GM21619 (cell line): ENCODE data around the gene UGT2B17.
"Not testable (repeated sequence)": the region's sequence is repeated elsewhere in the genome, so short reads cannot be mapped to it uniquely, and the experiment has no call there.

ENCODE experiments used
- ATAC-seq: cut with Tn5 transposase; IDR thresholded peaks from one replicate; pipeline ENCODE4 v1.9.1; 2021; ENCODE audit not compliant: unreplicated experiment

UGT2B17 gene

GRCh38 chr4:68569466-68570121, 6.5 kb downstream of the UGT2B17 start:
- ATAC-seq = no peak

GRCh38 chr4:68569036-68569435, 7.1 kb downstream of the UGT2B17 start:
- ATAC-seq = not testable (repeated sequence)

DNA sequence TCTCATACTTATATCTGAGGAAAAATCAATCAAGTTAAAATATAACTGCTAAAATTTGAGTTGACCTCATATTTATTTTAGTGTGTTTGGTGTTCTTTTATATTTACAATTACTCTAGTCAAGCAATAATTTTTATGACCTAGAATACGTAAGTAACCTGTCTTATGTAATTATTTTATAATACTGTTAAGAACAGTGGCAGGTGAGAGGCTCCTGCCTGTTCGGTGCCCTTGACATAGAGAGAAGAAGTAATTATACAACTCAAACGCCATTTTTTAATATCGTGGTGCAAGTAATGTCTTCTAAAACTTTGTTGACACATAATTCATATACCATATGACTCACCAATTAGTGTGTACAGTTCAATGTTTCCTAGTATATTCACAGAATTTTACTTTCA, 7.6 kb downstream of the UGT2B17 start:
- ATAC-seq = not testable (repeated sequence)

DNA sequence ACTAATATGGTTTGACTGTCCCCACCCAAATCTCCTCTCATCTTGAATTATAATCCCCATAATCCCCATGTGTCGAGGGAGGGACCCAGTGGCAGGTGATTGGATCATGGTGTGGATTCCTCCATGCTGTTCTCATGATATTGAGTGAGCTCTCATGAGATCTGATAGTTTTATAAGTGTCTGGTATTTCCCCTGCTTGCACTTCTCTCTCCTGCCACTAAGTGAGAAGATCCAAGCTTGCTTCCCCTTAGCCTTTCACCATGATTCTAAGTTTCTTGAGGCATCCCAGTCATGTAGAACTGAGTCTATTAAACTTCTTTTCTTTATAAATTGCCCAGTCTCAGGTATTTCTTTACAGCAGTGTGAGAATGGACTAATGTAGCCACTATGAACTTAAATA, 9.8 kb downstream of the UGT2B17 start:
- ATAC-seq = not testable (repeated sequence)

DNA sequence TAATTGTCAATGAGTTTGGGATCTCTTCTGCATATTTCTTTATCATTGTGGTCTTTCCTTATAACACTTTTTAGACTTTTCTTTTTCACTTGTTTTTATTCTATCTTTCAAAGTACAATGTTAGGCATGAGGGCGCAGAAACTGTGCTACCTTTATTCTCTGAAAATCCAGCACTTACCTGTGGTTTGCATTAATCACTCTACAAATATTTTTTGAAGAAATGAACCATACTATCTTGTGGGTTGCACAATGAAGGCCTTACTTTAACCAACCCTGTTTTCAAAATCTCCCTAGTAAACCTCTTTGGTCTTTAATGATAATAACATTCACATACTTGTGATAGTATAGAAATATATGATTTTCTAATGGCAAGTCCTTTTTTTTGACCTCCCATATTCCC, 11.0 kb downstream of the UGT2B17 start:
- ATAC-seq = not testable (repeated sequence)

GRCh38 chr4:68560364-68561070, 15.6 kb downstream of the UGT2B17 start:
- not testable (repeated sequence) for ATAC-seq

- not testable (repeated sequence) for ATAC-seq
These were observed 22.3 kb downstream of the UGT2B17 start for GRCh38 chr4:68553830-68554229.

DNA sequence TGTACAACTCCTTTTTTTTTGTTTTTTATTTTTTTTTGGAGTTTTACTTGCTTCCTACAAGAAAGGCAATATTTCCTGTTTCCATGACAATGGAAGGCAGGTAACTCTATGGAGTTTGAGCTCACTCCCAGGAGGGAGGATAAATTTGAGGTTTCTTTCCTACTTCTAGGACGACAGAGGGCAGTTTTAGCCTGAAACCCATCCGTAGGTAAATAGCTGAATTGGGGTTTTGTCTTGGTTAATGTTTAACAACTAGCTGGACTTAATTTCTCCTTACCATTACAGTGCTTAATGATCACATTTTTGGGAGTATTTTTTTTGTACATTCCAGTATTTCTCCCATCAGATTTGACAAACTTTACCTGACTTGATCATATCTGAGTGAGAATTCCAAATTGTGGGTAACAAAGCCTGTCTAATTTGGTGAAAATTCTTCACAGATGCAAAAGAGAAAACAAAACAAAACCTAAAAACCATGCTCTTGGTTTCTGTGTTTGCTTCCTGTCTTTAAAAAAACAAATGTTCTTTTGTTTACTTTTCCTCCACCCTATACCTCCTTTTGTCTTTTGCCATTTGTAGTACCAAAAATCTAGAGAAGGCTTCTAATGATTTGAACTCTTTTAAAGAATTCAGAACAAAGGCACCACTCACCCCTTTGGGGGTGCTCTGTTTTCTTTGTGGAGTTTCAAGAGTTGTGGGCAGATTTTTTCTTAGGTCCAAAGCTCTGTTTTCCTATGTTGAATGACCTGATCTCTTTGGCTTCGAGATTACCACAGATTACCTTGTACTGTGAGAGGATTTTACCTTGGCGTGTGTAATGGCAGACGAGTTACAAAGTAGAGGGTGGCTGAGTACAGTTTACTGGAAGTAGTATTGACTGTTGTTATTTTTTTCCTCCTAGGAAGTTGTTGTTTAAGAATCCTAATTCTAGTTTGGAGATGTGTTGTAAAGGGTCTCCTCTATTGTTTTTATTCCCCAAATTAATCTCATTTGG, 23.0 kb downstream of the UGT2B17 start:
- ATAC-seq = not testable (repeated sequence)

DNA sequence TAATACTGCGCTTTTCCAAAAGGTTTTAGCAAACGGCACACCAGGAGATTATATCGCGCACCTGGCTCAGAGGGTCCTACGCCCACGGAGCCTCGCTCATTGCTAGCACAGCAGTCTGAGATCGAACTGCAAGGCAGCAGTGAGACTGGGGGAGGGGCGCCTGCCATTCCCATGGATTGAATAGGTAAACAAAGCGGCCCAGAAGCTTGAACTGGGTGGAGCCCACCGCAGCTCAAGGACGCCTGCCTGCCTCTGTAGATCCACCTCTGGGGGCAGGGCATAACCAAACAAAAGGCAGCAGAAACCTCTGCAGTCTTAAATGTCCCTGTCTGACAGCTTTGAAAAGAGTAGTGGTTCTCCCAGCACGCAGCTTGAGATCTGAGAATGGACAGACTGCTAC, 33.4 kb downstream of the UGT2B17 start:
- ATAC-seq = not testable (repeated sequence)

- no peak for ATAC-seq
These were observed 39.7 kb downstream of the UGT2B17 start for GRCh38 chr4:68536375-68536774.

DNA sequence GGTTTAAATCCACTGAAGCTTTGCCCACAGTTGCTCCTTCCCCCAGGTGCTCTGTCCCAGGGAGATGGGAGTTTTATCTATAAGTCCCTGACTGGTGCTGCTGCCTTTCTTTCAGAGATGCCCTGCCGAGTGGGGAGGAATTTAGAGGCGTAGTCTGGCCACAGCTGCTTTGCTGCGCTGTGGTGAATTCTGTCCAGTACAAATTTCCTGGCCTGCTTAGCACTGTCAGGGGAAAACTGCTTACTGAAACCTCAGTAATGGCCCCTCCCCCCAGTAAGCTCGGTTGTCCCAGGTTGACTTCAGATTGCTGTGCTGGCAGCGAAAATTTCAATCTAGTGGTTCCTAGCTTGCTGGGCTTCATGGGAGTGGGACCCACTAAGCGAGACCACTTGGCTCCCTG, 40.1 kb downstream of the UGT2B17 start:
- ATAC-seq = no peak

GRCh38 chr4:68522232-68522631, 53.9 kb downstream of the UGT2B17 start:
- ATAC-seq = not testable (repeated sequence)

DNA sequence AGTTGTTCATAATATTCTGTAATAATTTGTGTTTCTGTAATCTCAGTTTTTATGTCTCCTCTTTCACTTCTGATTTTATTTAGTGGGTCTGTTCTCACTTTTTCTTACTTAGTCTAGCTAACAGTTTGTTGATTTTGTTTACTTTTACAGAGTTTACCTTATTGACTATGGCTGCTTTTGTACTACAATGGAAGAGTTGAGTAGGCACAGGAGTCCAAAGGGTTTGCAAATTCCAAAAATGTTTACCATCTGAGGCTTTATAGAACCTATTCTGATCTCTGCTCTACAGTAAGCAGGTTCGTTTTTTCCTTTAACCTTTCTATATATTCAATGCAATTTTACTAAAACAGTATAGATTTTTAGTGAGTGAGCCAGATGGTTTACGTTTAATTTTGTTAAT, 55.1 kb downstream of the UGT2B17 start:
- no peak for ATAC-seq

DNA sequence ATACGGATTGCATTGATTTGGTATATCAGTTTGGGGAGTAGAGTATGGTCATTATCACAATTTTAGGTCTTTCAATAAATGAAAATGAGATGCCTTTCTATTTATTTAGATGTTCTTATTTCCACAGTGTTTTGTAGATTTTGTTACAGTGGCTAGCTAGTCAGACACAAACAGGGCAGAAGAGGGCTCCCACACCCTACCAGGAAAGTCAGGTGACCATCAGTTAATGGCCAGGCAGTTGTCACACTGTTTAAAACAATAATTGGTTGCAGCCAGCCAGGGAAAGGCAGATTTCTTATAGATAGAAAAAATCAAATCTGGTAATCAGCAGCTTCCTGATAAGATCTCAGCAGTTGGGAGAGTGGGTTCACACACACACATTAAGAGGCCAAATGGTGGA, 57.2 kb downstream of the UGT2B17 start:
- ATAC-seq = no peak

DNA sequence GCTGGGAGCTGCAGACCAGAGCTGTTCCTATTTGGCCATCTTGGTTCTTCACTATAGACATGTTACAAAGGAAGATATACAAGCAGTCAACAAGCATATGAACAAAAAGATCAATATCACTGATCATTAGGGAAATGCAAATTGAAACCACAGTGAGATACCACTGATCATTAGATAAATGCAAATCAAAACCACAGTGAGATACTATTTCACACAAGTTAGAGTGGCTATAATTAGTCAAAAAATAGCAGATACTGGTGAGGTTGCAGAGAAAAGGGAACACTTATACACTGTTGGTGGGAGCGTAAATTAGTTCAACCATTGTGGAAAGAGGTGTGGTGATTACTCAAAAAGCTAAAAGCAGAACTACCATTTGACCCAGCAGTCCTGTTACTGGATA, 70.7 kb downstream of the UGT2B17 start:
- ATAC-seq = peak; percentile 80

DNA sequence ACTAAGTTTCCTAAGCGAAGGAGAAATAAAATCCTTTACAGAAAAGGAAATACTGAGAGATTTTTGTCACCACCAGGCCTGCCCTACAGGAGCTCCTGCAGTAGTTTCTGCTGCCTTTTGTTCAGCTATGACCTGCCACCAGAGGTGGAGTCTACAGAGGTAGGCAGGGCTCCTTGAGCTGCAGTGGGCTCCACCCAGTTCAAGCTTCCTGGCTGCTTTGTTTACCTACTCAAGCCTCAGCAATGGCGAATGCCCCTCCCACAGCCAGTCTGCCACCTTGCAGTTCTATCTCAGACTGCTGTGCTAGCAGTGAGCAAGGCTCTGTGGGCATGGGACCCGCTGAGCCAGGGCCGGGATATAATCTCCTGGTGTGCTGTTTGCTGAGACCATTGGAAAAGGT, 71.3 kb downstream of the UGT2B17 start:
- ATAC-seq = not testable (repeated sequence)

DNA sequence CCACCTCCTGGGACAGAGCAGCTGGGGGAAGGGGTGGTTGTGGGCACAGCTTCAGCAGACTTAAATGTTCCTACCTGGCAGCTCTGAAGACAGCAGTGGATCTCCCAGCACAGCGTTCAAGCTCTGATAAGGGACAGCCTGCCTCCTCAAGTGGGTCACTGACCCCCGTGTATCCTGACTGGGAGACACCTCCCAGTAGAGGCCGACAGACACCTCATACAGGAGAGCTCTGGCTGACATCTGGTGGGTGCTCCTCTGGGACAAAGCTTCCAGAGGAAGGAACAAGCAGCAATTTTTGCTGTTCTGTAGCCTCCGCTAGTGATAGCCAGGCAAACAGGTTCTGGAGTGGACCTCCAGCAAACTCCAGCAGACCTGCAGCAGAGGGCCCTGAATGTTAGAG, 72.7 kb downstream of the UGT2B17 start:
- not testable (repeated sequence) for ATAC-seq

DNA sequence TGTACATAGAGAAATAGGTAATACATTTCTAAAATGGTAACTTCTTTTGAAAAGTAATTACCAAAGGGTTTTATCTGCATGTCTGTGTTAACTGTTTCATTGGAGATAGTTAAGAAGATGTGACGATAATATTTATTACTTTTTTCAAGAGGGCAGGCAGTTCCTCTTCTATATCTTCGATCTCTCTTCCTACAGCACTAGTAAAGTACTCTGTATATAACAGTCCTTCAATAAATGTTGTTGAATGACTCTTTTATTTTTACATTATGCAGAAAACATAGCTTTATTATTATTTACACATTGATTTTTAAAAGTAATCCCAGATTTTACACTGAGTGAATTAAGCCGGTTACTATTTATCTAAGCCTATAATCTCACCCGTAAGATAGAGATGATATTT, 77.1 kb downstream of the UGT2B17 start:
- ATAC-seq = no peak

- peak; percentile 94 for ATAC-seq
These were observed 77.6 kb downstream of the UGT2B17 start for GRCh38 chr4:68498413-68499007.

- ATAC-seq = no peak
These were observed 81.4 kb downstream of the UGT2B17 start for GRCh38 chr4:68494688-68495087.
